Measurements from ENCODE around the gene WSB1. TPM values are rescaled to one million over a fixed set of nuclear protein-coding genes. Genes with fewer than 3 reads are reported as not detected.

The WSB1 gene
- total and polyA plus RNA-seq, 2 experiments from 2014 or later, result 101 to 108 TPM

GRCh38 chr17:27349540-27350021 is 55.7 kb downstream of the WSB1 start (continued):
- TF ChIP-seq REST (IDR thresholded peaks at IDR 0.05; ENCODE audit: unreplicated experiment), result no peak

GRCh38 chr17:27351759-27352158 is 57.8 kb downstream of the WSB1 start:
- Histone ChIP-seq H3K4me2 (no peak overlapping the region), H3K36me3 (ENCODE audit: insufficient read depth) (no peaks in the 10 kb centered on the region), H4K20me1 (replicated peaks; ENCODE audit: insufficient read depth) (no peaks in the 10 kb centered on the region), H3K27ac (ENCODE audit: low read depth) (no peak overlapping the region), H3K79me2 (replicated peaks; ENCODE audit: insufficient read depth) (peaks cover 8% of the 10 kb centered on the region), H3F3A (replicated peaks; ENCODE audit: low read depth) (peaks cover 9% of the 10 kb centered on the region), H2AFZ (no peak overlapping the region), H3K4me3 (no peak overlapping the region), H3K27me3 (ENCODE audit: insufficient read depth) (no peaks in the 10 kb centered on the region), H3K9me2 (ENCODE audit: insufficient read depth) (no peaks in the 10 kb centered on the region), H3K4me1 (ENCODE audit: insufficient read depth) (peaks cover 7% of the 10 kb centered on the region; the same call in 1 of the 2 replicates)
- H3K4me1 Mint-ChIP-seq, result peaks cover 12% of the 10 kb centered on the region
- ATAC-seq, result no peak
- TF ChIP-seq NANOG (IDR thresholded peaks at IDR 0.05; ENCODE audit: borderline replicate concordance) (no peak), CTCF (conservative IDR thresholded peaks at IDR 0.05; ENCODE audit: low read depth in 2 of 2) (no peak), ETS1 (IDR thresholded peaks at IDR 0.05) (no peak), ZNF114 (CRISPR knock-in tag; IDR thresholded peaks at IDR 0.05) (no peak), JUNB (IDR thresholded peaks at IDR 0.05; ENCODE audit: unreplicated experiment) (no peak), EZH2phosphoT487 (IDR thresholded peaks at IDR 0.05; ENCODE audit: unreplicated experiment) (no peak)
- no peak overlapping the region for H3K27ac Mint-ChIP-seq
- H3K4me3 Mint-ChIP-seq, result no peak overlapping the region
- H3K27me3 Mint-ChIP-seq (ENCODE audit: insufficient read depth, low read depth, poor library complexity), result peaks cover 2% of the 10 kb centered on the region
- no peak for DNase-seq (ENCODE audit: low spot score)
- H3K36me3 Mint-ChIP-seq (ENCODE audit: low read depth), result peaks cover 14% of the 10 kb centered on the region
- no peaks in the 10 kb centered on the region; the same call in 2 of the 3 replicates for H3K9me3 Mint-ChIP-seq

Data from GM23338 (cell line).